NCI-H774 (cell line): Measurements from ENCODE around the gene TAOK2.
"Not testable (repeated sequence)": the region's sequence is repeated elsewhere in the genome, so short reads cannot be mapped to it uniquely, and the experiment has no call there.

ENCODE experiments used
- DNase-seq: peaks from one replicate; lab custom pipeline; 2025; lab: John Stamatoyannopoulos, UW

Gene TAOK2

GRCh38 chr16:30025156-30025555 lies 51.5 kb downstream of the TAOK2 start:
- no peak for DNase-seq

- DNase-seq: no peak
Measured at GRCh38 chr16:30025574-30025973, 51.9 kb downstream of the TAOK2 start.

- no peak for DNase-seq
Measured at GRCh38 chr16:30026449-30026848, 52.8 kb downstream of the TAOK2 start.

GRCh38 chr16:30027588-30028437 lies 54.1 kb downstream of the TAOK2 start:
- no peak for DNase-seq

GRCh38 chr16:30028438-30029076 lies 54.9 kb downstream of the TAOK2 start:
- DNase-seq: no peak

GRCh38 chr16:30030011-30030685 lies 56.5 kb downstream of the TAOK2 start:
- DNase-seq: no peak

GRCh38 chr16:30030841-30031413 lies 57.3 kb downstream of the TAOK2 start, which contains the start of gene TLCD3B:
TLCD3B (minus strand) TSS chr16:30031271; CDS start chr16:30030527, 744 bp downstream.
- no peak for DNase-seq

GRCh38 chr16:30031477-30031918 lies 57.8 kb downstream of the TAOK2 start:
- DNase-seq: no peak

- DNase-seq: peak; percentile 53
Measured at GRCh38 chr16:30032083-30032819, 58.6 kb downstream of the TAOK2 start.

- no peak for DNase-seq
Measured at GRCh38 chr16:30033270-30033669, 59.6 kb downstream of the TAOK2 start.

GRCh38 chr16:30040221-30040620 lies 66.6 kb downstream of the TAOK2 start:
- no peak for DNase-seq

GRCh38 chr16:30040690-30041089 lies 67.0 kb downstream of the TAOK2 start:
- not testable (repeated sequence) for DNase-seq

GRCh38 chr16:30041841-30042240 lies 68.2 kb downstream of the TAOK2 start:
- DNase-seq: no peak
